ENCODE results near the gene PLCB4. TPM values are rescaled to one million over a fixed set of nuclear protein-coding genes. Genes with fewer than 3 reads are reported as not detected.

The PLCB4 gene
- total RNA-seq, 4 donors from 2014 or later: 2.3 to 3.9 (median 3.3) TPM

- in situ Hi-C loops (cut with MboI; ENCODE audit: low sequenced_read_pairs in 4 of 4): no loop called here
- no peaks in the 10 kb centered on the region for H3K9me3 ChIP-seq
- no peak overlapping the region for H3K27ac ChIP-seq
- no peaks in the 10 kb centered on the region for H3K36me3 ChIP-seq
- ATAC-seq (no peak), DNase-seq (no peak)
- H3K27me3 ChIP-seq: no peaks in the 10 kb centered on the region
- no peak overlapping the region for H3K4me3 ChIP-seq
- TF ChIP-seq POLR2A (IDR thresholded peaks at IDR 0.05) (no peak), CTCF (IDR thresholded peaks at IDR 0.05 in 4 of 5, conservative IDR thresholded peaks at IDR 0.05 in 1 of 5) (no peak)
- intact Hi-C loops (cut with DNase I; ENCODE audit: low total_unique reads): no loop called here
- H3K4me1 ChIP-seq: peaks cover 0 to 2% of the 10 kb centered on the region in 2 donors
Measured at GRCh38 chr20:9099372-9099771, 30.5 kb downstream of the PLCB4 start.

GRCh38 chr20:9100691-9101090 is 31.8 kb downstream of the PLCB4 start:
- ATAC-seq: no peak
- TF ChIP-seq CTCF (IDR thresholded peaks at IDR 0.05 in 4 of 5, conservative IDR thresholded peaks at IDR 0.05 in 1 of 5) (no peak), POLR2A (IDR thresholded peaks at IDR 0.05) (no peak)
- no peaks in the 10 kb centered on the region for H3K4me1 ChIP-seq
- no peak for DNase-seq
- intact Hi-C loops (cut with DNase I; ENCODE audit: low total_unique reads): no loop called here
- H3K27ac ChIP-seq: no peak overlapping the region
- in situ Hi-C loops (cut with MboI; ENCODE audit: low sequenced_read_pairs in 4 of 4): no loop called here
- H3K36me3 ChIP-seq: no peaks in the 10 kb centered on the region
- H3K27me3 ChIP-seq: no peaks in the 10 kb centered on the region
- no peak overlapping the region for H3K4me3 ChIP-seq
- no peaks in the 10 kb centered on the region for H3K9me3 ChIP-seq

- no peak for TF ChIP-seq POLR2A (IDR thresholded peaks at IDR 0.05)
- ATAC-seq: no peak
- no peaks in the 10 kb centered on the region for H3K36me3 ChIP-seq
- intact Hi-C loops (cut with DNase I; ENCODE audit: low total_unique reads) (no loop called here), in situ Hi-C loops (cut with MboI; ENCODE audit: low sequenced_read_pairs in 4 of 4) (no loop called here)
- H3K9me3 ChIP-seq: no peaks in the 10 kb centered on the region
- no peaks in the 10 kb centered on the region for H3K4me1 ChIP-seq
- DNase-seq: no peak
- no peak overlapping the region for H3K4me3 ChIP-seq
- H3K27me3 ChIP-seq: no peaks in the 10 kb centered on the region
- H3K27ac ChIP-seq: no peak overlapping the region
Measured at GRCh38 chr20:9102456-9102855, 33.6 kb downstream of the PLCB4 start.

GRCh38 chr20:9103955-9104354 is 35.1 kb downstream of the PLCB4 start:
- H3K27ac ChIP-seq: no peak overlapping the region
- intact Hi-C loops (cut with DNase I; ENCODE audit: low total_unique reads): no loop called here
- H3K9me3 ChIP-seq: no peaks in the 10 kb centered on the region
- no peak overlapping the region for H3K4me3 ChIP-seq
- no peak for TF ChIP-seq POLR2A (IDR thresholded peaks at IDR 0.05)
- no peak for TF ChIP-seq CTCF (IDR thresholded peaks at IDR 0.05 in 4 of 5, conservative IDR thresholded peaks at IDR 0.05 in 1 of 5)
- ATAC-seq (no peak), DNase-seq (no peak)
- H3K4me1 ChIP-seq: peaks cover 0 to 3% of the 10 kb centered on the region in 2 donors
- H3K36me3 ChIP-seq: no peaks in the 10 kb centered on the region
- in situ Hi-C loops (cut with MboI; ENCODE audit: low sequenced_read_pairs in 4 of 4): no loop called here
- no peaks in the 10 kb centered on the region for H3K27me3 ChIP-seq

GRCh38 chr20:9108260-9108659 is 39.4 kb downstream of the PLCB4 start:
- TF ChIP-seq CTCF (IDR thresholded peaks at IDR 0.05 in 4 of 5, conservative IDR thresholded peaks at IDR 0.05 in 1 of 5) (no peak), POLR2A (IDR thresholded peaks at IDR 0.05) (no peak)
- DNase-seq (no peak), ATAC-seq (no peak)
- H3K27ac ChIP-seq: no peak overlapping the region
- H3K4me1 ChIP-seq: peaks cover 0 to 22% of the 10 kb centered on the region in 2 donors
- intact Hi-C loops (cut with DNase I; ENCODE audit: low total_unique reads) (no loop called here), in situ Hi-C loops (cut with MboI; ENCODE audit: low sequenced_read_pairs in 4 of 4) (no loop called here)
- no peaks in the 10 kb centered on the region for H3K27me3 ChIP-seq
- no peak overlapping the region for H3K4me3 ChIP-seq
- no peaks in the 10 kb centered on the region for H3K9me3 ChIP-seq
- no peaks in the 10 kb centered on the region for H3K36me3 ChIP-seq

Measured in gastrocnemius medialis (tissue), 4 donors.